Loucy (cell line): Measurements from ENCODE around the gene POU5F1.

Experiments
- H2AFZ ChIP-seq: fragments of 200-600 bp; sonication (generic); 2 replicates; pipeline ENCODE4 v1.6.0; 2016; ENCODE audit warnings: antibody characterized with exemption, mild to moderate bottlenecking, low read length, moderate library complexity
- H3F3A ChIP-seq: fragments of 200-600 bp; 2 replicates; pipeline ENCODE4 v1.6.0; 2016; ENCODE audit warnings: antibody characterized with exemption, low read depth, mild to moderate bottlenecking
- H3K27me3 ChIP-seq: fragments of 200-600 bp; sonication (generic); 2 replicates; pipeline ENCODE4 v1.6.1; 2014; ENCODE audit warnings: low read length, mild to moderate bottlenecking; ENCODE audit not compliant: insufficient read depth, poor library complexity, severe bottlenecking
- H3K36me3 ChIP-seq: fragments of 200-600 bp; sonication (generic); 2 replicates; pipeline ENCODE4 v1.6.1; 2016; ENCODE audit warnings: low read length; ENCODE audit not compliant: insufficient read depth
- H3K4me1 ChIP-seq: fragments of 200-600 bp; sonication (generic); 2 replicates; pipeline ENCODE4 v1.5.1; 2014; ENCODE audit warnings: low read length, mild to moderate bottlenecking; ENCODE audit not compliant: insufficient read depth, poor library complexity, severe bottlenecking
- H3K4me2 ChIP-seq: fragments of 200-600 bp; sonication (generic); 2 replicates; pipeline ENCODE4 v1.6.0; 2014; ENCODE audit warnings: antibody characterized with exemption, low read length, low read depth, mild to moderate bottlenecking; ENCODE audit not compliant: poor library complexity, severe bottlenecking
- H3K4me3 ChIP-seq: fragments of 200-600 bp; sonication (generic); 2 replicates; pipeline ENCODE4 v1.5.1; 2014; ENCODE audit warnings: low read length, mild to moderate bottlenecking, mixed read lengths; ENCODE audit not compliant: poor library complexity, severe bottlenecking
- H3K79me2 ChIP-seq: fragments of 200-600 bp; sonication (generic); 2 replicates; pipeline ENCODE4 v1.6.1; 2014; ENCODE audit warnings: low read length; ENCODE audit not compliant: insufficient read depth
- H3K9ac ChIP-seq: fragments of 200-600 bp; sonication (generic); 2 replicates; pipeline ENCODE4 v1.6.0; 2014; ENCODE audit warnings: mild to moderate bottlenecking, low read depth, low read length, moderate library complexity; ENCODE audit not compliant: poor library complexity, severe bottlenecking
- H3K9me2 ChIP-seq: fragments of 200-600 bp; sonication (generic); replicated peaks from 2 replicates; pipeline ENCODE4 v1.6.1; 2016; ENCODE audit warnings: low read depth, low read length, mixed read lengths
- H3K9me3 ChIP-seq: fragments of 200-600 bp; sonication (generic); 2 replicates; pipeline ENCODE4 v1.6.1; 2014; ENCODE audit warnings: mild to moderate bottlenecking, antibody characterized with exemption, low read length, low read depth; ENCODE audit not compliant: insufficient read depth
- H4K20me1 ChIP-seq: fragments of 200-600 bp; sonication (generic); 2 replicates; pipeline ENCODE4 v1.6.0; 2014; ENCODE audit warnings: antibody characterized with exemption, low read length, mild to moderate bottlenecking; ENCODE audit not compliant: insufficient read depth, poor library complexity, severe bottlenecking
- CTCF ChIP-seq: fragments of 200-600 bp; sonication (generic); conservative IDR thresholded peaks from 2 replicates; pipeline ENCODE4 v1.5.1; 2014; ENCODE audit warnings: mild to moderate bottlenecking, antibody characterized with exemption, low read length
- EZH2phosphoT487 ChIP-seq: fragments of 200-600 bp; IDR thresholded peaks from 2 replicates; pipeline ENCODE4 v1.6.1; 2018; ENCODE audit warnings: antibody characterized with exemption, mild to moderate bottlenecking, moderate library complexity, borderline replicate concordance

Gene POU5F1

GRCh38 chr6:31144296-31144969 is 26.0 kb downstream of the POU5F1 start:
- Histone ChIP-seq H3K27me3 (no peaks in the 10 kb centered on the region), H3K9ac (no peak overlapping the region), H3K9me3 (no peaks in the 10 kb centered on the region), H4K20me1 (no peaks in the 10 kb centered on the region), H3K4me1 (no peaks in the 10 kb centered on the region), H3K79me2 (no peaks in the 10 kb centered on the region), H3K4me2 (no peak overlapping the region), H3F3A (no peaks in the 10 kb centered on the region), H3K36me3 (no peaks in the 10 kb centered on the region), H2AFZ (no peak overlapping the region), H3K4me3 (no peak overlapping the region), H3K9me2 (no peaks in the 10 kb centered on the region)
- TF ChIP-seq EZH2phosphoT487 = no peak
- no peak for TF ChIP-seq CTCF

GRCh38 chr6:31143148-31143547 is 27.3 kb downstream of the POU5F1 start:
- H3K4me1 ChIP-seq = no peaks in the 10 kb centered on the region
- H2AFZ ChIP-seq = no peak overlapping the region
- no peaks in the 10 kb centered on the region for H3K79me2 ChIP-seq
- no peaks in the 10 kb centered on the region for H3K36me3 ChIP-seq
- no peaks in the 10 kb centered on the region for H3F3A ChIP-seq
- H3K9me3 ChIP-seq = no peaks in the 10 kb centered on the region
- no peak overlapping the region for H3K4me2 ChIP-seq
- TF ChIP-seq EZH2phosphoT487 (no peak), CTCF (no peak)
- H3K9ac ChIP-seq = no peak overlapping the region
- no peaks in the 10 kb centered on the region for H3K9me2 ChIP-seq
- H3K27me3 ChIP-seq = no peaks in the 10 kb centered on the region
- H4K20me1 ChIP-seq = no peaks in the 10 kb centered on the region
- no peak overlapping the region for H3K4me3 ChIP-seq

GRCh38 chr6:31142361-31142761 is 28.1 kb downstream of the POU5F1 start:
- TF ChIP-seq EZH2phosphoT487 (no peak), CTCF (no peak)
- H3K36me3 ChIP-seq = no peaks in the 10 kb centered on the region
- H3K4me3 ChIP-seq = no peak overlapping the region
- H3K9ac ChIP-seq = no peak overlapping the region
- no peaks in the 10 kb centered on the region for H3K9me3 ChIP-seq
- peaks cover 3% of the 10 kb centered on the region for H3K4me1 ChIP-seq
- H3F3A ChIP-seq = no peaks in the 10 kb centered on the region
- no peaks in the 10 kb centered on the region for H3K79me2 ChIP-seq
- H4K20me1 ChIP-seq = no peaks in the 10 kb centered on the region
- no peaks in the 10 kb centered on the region for H3K27me3 ChIP-seq
- H2AFZ ChIP-seq = no peak overlapping the region
- H3K4me2 ChIP-seq = no peak overlapping the region
- H3K9me2 ChIP-seq = no peaks in the 10 kb centered on the region
